ENCODE measurements around the gene RAB3IL1.

DNA sequence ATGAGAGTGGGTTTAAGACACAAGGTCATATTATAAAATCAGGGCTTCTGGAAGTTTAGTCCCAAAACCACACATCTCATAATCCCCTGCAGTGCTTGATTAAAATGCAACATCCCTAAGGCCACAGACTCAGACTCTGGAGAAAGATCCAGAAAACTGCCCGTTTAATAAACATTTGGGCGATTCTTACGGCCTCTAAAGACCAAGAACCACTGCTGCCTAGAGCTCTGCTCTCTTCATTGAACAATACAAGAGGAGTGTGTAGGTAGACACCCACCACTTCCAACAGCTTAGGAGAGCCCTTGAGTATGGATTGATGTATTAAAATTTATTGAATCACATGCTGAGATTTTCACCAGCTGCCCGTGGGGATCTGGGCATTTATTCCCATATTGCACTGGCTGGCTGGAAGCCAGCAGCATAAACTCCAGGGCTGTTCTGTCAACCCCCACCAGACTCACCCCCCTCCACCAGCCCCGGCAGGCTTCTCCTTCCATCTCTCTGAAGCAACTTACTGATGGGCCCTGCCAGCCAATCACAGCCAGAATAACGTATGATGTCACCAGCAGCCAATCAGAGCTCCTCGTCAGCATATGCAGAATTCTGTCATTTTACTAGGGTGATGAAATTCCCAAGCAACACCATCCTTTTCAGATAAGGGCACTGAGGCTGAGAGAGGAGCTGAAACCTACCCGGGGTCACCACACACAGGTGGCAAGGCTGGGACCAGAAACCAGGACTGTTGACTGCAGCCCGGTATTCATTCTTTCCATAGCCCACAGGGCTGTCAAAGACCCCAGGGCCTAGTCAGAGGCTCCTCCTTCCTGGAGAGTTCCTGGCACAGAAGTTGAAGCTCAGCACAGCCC is 32.0 kb upstream of the RAB3IL1 start:
- peak; percentile 54 for TF ChIP-seq POLR2AphosphoS5 (IDR thresholded peaks at IDR 0.05; ENCODE audit: low read depth, low read length)
- peak; percentile 20 for TF ChIP-seq POLR2A (IDR thresholded peaks at IDR 0.05; ENCODE audit: borderline replicate concordance, extremely low read depth, insufficient read depth, insufficient read length)
- TF ChIP-seq EZH2phosphoT487 (IDR thresholded peaks at IDR 0.05; ENCODE audit: borderline replicate concordance) = no peak

Data from HCT116 (cell line).